ENCODE results near the gene WRNIP1. TPM values are rescaled to one million over a fixed set of nuclear protein-coding genes. Genes with fewer than 3 reads are reported as not detected.

Gene WRNIP1
- total RNA-seq: 35.5 and 46.6 TPM in 2 replicates

GRCh38 chr6:2765166-2765895 is at the start of gene WRNIP1:
Gene WRNIP1 (plus strand): TSS chr6:2765393. CDS start chr6:2765623, 230 bp downstream.

GRCh38 chr6:2750832-2751231 is 14.4 kb upstream of the WRNIP1 start, which contains the start of gene MYLK4:
Gene MYLK4 (minus strand): TSS chr6:2750922. CDS start chr6:2749294, 1,628 bp downstream.

Other genes with a start within 250 kb of the WRNIP1 start
- gene MYLK4, start 14.5 kb upstream of the WRNIP1 start, total RNA-seq: 0.16 and 0.51 TPM in 2 replicates
- gene SERPINB1, start 76.5 kb downstream of the WRNIP1 start, total RNA-seq: 10.1 and 12.3 TPM in 2 replicates
- 5.9 and 8.9 TPM in 2 replicates for gene SERPINB9, start 137.9 kb downstream of the WRNIP1 start, total RNA-seq
- 79.0 and 111 TPM in 2 replicates for gene SERPINB6, start 206.2 kb downstream of the WRNIP1 start, total RNA-seq
- gene NQO2, start 234.5 kb downstream of the WRNIP1 start, total RNA-seq: 7.7 and 24.2 TPM in 2 replicates

Data from mesangial cell (primary cell).